ENCODE data around the gene DCP1A.
"Not testable (repeated sequence)": the region's sequence is repeated elsewhere in the genome, so short reads cannot be mapped to it uniquely, and the experiment has no call there.

Gene DCP1A

DNA sequence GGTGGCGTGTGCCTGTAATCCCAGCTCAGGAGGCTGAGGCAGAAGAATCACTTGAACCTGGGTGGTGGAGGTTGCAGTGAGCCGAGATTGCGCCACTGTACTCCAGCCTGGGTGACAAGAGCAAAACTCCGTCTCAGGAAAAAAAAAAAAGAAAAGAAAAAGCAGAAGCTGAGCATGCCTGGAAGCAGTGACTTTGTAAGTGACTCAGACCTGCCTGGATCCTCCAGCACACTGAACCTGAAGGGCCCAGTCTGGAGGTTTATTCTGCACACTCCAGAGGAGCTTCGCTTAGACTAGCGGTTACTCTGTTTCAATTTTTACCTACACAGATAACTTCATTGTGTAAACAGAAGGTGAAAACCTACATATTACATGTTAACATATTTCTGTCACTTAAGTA is 19.4 kb downstream of the DCP1A start:
- not testable (repeated sequence) for DNase-seq

- DNase-seq: no peak
These were observed 23.2 kb downstream of the DCP1A start for GRCh38 chr3:53324105-53324504.

DNA sequence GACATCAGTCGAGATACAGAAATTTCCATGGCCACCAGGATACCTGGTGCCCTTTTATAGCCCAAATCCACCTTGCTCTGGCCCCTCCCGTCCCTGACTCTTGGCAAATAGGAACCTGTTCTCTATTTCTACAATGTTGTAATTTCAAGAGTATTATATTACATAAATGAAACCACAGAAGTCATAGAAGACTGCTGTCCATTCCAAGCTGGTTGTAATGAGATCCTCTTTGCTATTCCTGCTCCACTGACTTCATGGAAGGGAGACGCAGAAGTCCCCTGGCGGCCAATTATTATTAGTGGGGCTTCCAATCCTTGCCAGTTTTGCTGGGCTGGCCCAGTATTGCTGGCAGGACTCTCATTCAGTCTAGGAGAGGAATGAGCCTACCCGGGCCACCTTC is 26.6 kb downstream of the DCP1A start:
- no peak for DNase-seq

GRCh38 chr3:53318522-53318921 is 28.8 kb downstream of the DCP1A start:
- DNase-seq: no peak

DNA sequence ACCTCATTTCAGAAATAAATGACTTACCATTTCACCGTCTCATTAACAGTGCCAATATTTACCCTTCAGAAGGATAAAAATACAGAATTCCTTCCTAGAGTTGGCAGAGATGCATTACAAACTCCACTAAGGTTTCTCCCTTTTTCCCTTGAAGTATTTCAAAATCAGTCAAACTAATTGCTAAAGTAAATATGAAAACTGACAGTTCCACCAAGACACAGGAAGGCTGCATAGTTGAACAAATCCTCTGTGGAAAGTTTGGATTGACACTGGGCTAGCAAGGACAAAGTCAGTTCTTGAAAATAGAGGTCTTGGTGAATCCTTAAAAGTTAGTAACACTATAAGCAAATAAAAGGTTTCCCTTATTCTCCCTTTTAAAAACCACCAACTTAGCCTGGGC is 34.5 kb downstream of the DCP1A start:
- no peak for DNase-seq

GRCh38 chr3:53311882-53312281 is 35.5 kb downstream of the DCP1A start:
- no peak for DNase-seq

- DNase-seq: no peak
These were observed 43.4 kb downstream of the DCP1A start for GRCh38 chr3:53303957-53304356.

DNA sequence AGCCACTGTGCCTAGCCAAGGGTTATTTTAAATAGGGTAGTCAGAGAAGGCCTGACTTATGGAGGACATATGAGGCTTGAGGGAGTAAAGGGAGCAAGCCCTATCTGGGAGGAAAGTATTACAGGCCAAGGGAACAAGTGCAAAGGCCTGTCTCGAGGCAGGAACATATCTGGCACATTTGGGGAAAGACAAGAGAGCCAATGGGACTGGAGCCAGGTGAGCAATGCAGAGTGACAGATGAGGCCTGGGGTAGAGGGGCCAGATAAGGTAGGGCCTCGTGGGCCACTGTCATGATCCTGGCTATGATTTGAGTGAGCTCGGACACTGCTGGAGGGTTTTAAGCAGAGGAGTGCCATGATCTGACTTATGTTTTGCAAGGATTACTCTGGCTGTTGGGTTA is 43.8 kb downstream of the DCP1A start:
- no peak for DNase-seq

DNA sequence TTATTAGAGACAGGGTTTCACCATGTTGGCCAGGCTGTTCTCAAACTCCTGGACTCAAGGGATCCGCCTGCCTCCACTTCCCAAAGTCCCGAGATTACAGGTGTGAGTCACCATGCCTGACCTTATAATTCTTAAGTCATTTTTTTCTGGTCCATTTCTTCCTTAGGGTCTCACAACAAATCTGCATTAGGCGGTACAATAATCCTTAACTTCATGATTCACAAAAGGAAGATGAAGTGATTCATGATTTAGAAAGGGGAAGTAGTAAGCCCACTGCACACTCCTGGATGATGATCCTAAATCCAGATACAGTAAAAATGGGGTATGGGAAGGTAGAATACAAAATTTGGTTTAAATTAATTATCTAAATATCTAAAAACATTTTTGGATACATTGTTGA is 46.5 kb downstream of the DCP1A start:
- DNase-seq: no peak

DNA sequence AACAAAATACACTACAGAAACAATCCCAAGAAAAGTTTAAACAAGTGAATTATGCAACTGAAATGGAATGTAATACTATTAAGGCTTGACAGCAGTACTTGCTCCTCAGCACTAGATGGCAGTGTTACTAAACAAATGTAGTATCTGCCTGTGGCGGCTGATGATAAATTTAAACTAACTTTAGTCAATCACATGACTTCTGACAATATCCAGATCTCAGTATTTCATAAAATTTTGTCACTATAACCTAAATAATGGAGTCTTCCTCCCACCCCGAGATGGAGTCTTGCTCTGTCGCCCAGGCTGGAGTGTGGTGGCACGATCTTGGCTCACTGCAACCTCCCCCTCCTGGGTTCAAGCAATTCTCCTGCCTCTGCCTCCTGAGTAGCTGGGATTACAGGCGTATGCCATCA is 47.7 kb downstream of the DCP1A start:
- DNase-seq: not testable (repeated sequence)

- no peak for DNase-seq
These were observed 51.9 kb downstream of the DCP1A start for GRCh38 chr3:53295410-53295809.

- DNase-seq: no peak
These were observed 53.5 kb downstream of the DCP1A start for GRCh38 chr3:53293867-53294266.

DNA sequence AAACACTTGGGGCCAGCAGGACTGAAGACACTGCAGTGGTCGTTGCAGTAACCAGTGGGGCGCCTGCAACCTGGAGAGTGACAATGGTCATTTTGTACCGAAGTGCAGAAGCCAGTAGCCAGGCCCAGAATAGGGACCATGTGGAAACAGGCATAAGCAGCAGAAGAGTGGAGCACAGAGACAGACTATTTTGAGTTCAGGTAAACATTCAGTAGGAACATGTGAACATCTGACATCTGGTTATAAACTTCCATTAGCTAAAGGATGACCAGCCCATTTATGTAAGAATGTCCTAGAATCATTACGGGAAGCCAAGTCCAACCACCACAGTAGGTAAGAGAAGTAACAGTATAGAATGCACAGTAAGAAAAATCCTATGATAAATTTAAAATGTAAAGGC is 59.1 kb downstream of the DCP1A start:
- no peak for DNase-seq

GRCh38 chr3:53287131-53287629 is 60.2 kb downstream of the DCP1A start:
- no peak for DNase-seq

GRCh38 chr3:53286727-53287126 is 60.6 kb downstream of the DCP1A start:
- DNase-seq: no peak

- no peak for DNase-seq
These were observed 64.8 kb downstream of the DCP1A start for GRCh38 chr3:53282581-53282980.

DNA sequence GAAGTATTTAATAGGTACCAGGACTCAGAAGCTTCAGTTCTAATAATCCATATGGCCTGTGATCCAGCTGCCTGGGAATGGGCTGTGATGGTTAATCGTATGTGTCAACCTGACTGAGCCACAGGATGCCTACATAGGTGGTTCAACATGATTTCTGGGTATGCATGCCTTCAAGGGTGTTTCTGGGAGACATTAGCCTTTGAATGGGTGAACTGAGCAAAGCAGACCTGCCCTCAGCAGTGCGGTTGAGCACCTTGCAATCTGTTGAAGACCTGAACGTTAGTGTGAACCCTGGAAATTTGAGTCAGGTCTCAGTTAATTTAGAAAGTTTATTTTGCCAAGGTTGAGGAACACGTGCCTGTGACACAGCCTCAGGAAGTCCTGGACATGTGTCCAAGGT is 68.7 kb downstream of the DCP1A start:
- DNase-seq: no peak

DNA sequence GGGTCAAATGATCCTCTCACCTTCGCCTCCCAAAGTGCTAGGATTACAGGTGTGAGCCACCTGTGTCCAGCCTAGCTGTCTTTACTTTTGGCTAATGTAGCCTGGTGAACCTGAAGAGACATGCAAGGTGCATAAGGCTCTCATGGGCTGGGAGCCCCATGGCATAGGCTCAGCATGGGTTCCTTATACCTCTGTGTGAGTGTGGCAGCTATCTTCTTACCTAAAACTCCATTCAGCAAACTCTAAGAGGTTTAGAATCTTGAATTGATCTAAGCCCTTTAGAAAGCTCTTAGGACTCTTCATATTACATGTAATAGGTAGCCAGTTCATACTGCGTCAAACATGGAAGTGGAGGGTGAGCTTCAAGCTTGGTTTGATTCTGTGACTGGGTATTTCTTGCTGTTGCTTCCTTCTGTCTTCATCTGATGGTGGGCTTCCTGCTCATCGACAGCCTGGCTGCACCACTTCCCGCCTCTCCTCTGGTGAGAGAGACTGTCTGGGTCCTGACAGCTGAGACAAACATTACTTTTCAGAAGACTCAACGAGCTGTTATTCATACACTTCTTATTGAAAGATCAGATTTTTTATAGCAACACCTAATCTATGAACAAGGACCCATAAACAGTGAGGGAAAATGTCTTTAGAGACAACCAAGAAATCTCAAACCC is 72.3 kb downstream of the DCP1A start:
- DNase-seq: no peak

DNA sequence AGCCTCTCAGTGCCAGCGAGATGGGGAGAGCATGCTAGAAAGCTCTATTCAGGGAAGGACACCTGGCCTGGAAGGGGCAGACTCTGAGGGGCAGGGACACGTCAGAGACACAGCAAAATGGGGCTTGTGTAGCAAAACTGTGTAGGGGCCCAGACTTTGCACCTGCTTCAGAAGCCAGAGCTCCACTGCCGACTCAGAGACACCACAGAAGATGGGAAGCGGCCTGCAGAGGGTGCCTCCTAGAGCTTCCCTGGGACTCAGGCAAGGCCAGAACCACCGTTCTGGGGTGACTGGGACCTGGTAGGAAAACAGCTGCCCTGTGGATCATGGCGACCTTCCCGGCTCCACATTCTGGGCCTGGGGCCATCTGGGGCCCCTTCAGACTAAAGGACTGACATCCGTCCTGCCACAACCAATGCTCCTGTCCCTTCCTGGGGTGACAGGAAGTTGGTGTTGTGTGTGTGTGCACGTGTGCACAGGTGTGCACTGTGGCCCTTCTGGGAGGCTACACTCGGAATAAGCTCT is 74.1 kb downstream of the DCP1A start:
- no peak for DNase-seq

GRCh38 chr3:53269888-53270880 is 77.2 kb downstream of the DCP1A start:
- peak; percentile 37 for DNase-seq

DNA sequence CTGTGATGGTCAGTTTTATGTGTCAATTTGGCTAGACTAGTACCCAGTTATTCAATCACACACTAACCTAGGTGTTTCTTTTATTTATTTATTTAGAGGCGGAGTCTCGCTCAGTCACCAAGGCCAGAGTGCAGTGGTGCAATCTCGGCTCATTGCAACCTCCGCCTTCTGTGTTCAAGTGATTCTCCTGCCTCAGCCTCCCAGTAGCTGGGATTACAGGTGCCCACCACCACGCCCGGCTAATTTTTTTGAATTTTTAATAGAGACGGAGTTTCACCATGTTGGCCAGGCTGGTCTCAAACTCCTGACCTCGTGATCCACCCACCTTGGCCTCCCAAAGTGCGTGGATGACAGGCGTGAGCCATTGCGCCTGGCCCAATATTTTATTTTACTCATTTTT is 78.2 kb downstream of the DCP1A start:
- not testable (repeated sequence) for DNase-seq

DNA sequence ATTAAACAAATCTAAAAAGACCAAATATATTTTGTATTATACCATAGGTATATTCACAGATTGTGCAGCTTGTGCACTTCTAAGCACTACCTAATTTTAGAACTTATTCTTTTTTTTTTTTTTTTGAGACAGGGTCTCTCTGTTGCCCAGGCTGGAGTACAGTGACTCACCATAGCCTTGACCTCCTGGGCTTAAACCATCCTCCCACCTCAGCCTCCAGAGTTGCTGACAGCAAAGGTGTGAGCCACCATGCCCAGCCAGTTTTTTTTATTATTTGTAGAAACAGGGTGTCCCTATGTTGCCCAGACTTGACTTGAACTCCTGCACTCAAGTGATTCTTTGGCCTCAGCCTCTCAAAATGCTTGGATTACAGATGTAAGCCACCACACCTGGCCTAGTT is 79.6 kb downstream of the DCP1A start:
- no peak for DNase-seq

GRCh38 chr3:53264718-53265117 is 82.6 kb downstream of the DCP1A start:
- no peak for DNase-seq

DNA sequence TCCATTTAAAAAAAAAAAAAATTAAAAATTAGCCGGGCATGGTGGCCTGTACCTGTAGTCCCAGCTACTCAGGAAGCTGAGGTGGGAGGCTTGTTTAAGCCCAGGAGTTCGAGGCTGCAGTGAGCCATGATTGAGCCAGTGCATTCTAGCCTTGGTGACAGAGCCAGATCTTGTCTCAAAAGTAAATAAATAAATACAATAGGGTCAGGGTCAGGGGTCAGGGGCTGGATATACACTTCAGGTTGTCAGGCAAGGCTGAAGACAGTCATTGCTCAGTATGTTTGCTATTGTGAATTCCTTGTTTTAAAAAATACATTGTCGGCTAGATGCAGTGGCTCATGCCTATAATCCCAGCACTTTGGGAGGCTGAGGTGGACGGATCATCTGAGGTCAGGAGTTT is 83.4 kb downstream of the DCP1A start:
- DNase-seq: no peak

Data from NCI-H774 (cell line).